MM.1S (cell line): ENCODE measurements around the gene TAF4B.

Source experiments
- DNase-seq: peaks from one replicate; pipeline ENCODE4 v3.0.0-alpha.2; 2015
- H2AFZ ChIP-seq: fragments of 300-600 bp; sonication (generic); 2 replicates; pipeline ENCODE4 v1.6.0; 2016; ENCODE audit warnings: antibody characterized with exemption, low read length
- H3F3A ChIP-seq: fragments of 300-600 bp; sonication (generic); 2 replicates; pipeline ENCODE4 v1.6.1; 2016; ENCODE audit warnings: mild to moderate bottlenecking, antibody characterized with exemption, low read length, moderate library complexity, mixed read lengths; ENCODE audit not compliant: insufficient read depth
- H3K27ac ChIP-seq: fragments of 300-600 bp; sonication (generic); 2 replicates; pipeline ENCODE4 v1.5.1; 2016; ENCODE audit warnings: mild to moderate bottlenecking, low read length
- H3K27me3 ChIP-seq: fragments of 300-600 bp; sonication (generic); replicated peaks from 2 replicates; pipeline ENCODE4 v1.6.0; 2016; ENCODE audit warnings: low read length; ENCODE audit not compliant: insufficient read depth
- H3K36me3 ChIP-seq: fragments of 300-600 bp; sonication (generic); replicated peaks from 2 replicates; pipeline ENCODE4 v1.6.1; 2016; ENCODE audit warnings: mild to moderate bottlenecking, low read length, mixed read lengths; ENCODE audit not compliant: insufficient read depth
- H3K4me1 ChIP-seq: fragments of 300-600 bp; sonication (generic); 2 replicates; pipeline ENCODE4 v1.6.1; 2016; ENCODE audit warnings: low read length, mixed read lengths
- H3K4me2 ChIP-seq: fragments of 300-600 bp; sonication (generic); 2 replicates; pipeline ENCODE4 v1.6.0; 2016; ENCODE audit warnings: low read depth, low read length
- H3K4me3 ChIP-seq: fragments of 300-600 bp; sonication (generic); 2 replicates; pipeline ENCODE4 v1.5.1; 2016; ENCODE audit warnings: low read length, mixed read lengths
- H3K79me2 ChIP-seq: fragments of 300-600 bp; sonication (generic); 2 replicates; pipeline ENCODE4 v1.6.1; 2016; ENCODE audit warnings: mixed run types, low read length, mixed read lengths
- H3K9ac ChIP-seq: fragments of 300-600 bp; sonication (generic); 2 replicates; pipeline ENCODE4 v1.6.1; 2016; ENCODE audit warnings: low read length, mixed read lengths
- H3K9me2 ChIP-seq: fragments of 300-600 bp; sonication (generic); replicated peaks from 2 replicates; pipeline ENCODE4 v1.6.1; 2016; ENCODE audit warnings: mild to moderate bottlenecking, low read length, mixed read lengths; ENCODE audit not compliant: insufficient read depth
- H3K9me3 ChIP-seq: fragments of 300-600 bp; sonication (generic); replicated peaks from 2 replicates; pipeline ENCODE4 v1.6.1; 2016; ENCODE audit warnings: mild to moderate bottlenecking, low read length, mixed read lengths; ENCODE audit not compliant: insufficient read depth
- H4K20me1 ChIP-seq: fragments of 300-600 bp; sonication (generic); 2 replicates; pipeline ENCODE4 v1.6.1; 2016; ENCODE audit warnings: mild to moderate bottlenecking, low read length, moderate library complexity, mixed read lengths; ENCODE audit not compliant: insufficient read depth
- CTCF ChIP-seq: fragments of 300-600 bp; sonication (generic); IDR thresholded peaks from 2 replicates; pipeline ENCODE4 v1.5.1; 2016; ENCODE audit warnings: antibody characterized with exemption, low read length, mixed read lengths
- EZH2 ChIP-seq: fragments of 300-600 bp; sonication (generic); optimal IDR thresholded peaks from 2 replicates; pipeline ENCODE3; 2017; ENCODE audit warnings: low read depth, mild to moderate bottlenecking, antibody characterized with exemption, low read length, mixed read lengths
- EZH2phosphoT487 ChIP-seq: fragments of 300-600 bp; sonication (generic); IDR thresholded peaks from 2 replicates; pipeline ENCODE4 v1.6.1; 2018; ENCODE audit warnings: antibody characterized with exemption, low read length

TAF4B gene

GRCh38 chr18:26225022-26225693, 1.1 kb upstream of the TAF4B start:
- DNase-seq = no peak
- Histone ChIP-seq H3K79me2 (peaks cover 36% of the 10 kb centered on the region), H2AFZ (no peak overlapping the region), H3F3A (no peaks in the 10 kb centered on the region), H3K27ac (no peak overlapping the region), H3K4me1 (peaks cover 8% of the 10 kb centered on the region; the same call in 1 of the 2 replicates), H3K27me3 (no peaks in the 10 kb centered on the region), H3K36me3 (0 out of 2 replicates have a peak, but pooled peaks cover under 1% of the 10 kb centered on the region), H3K9me2 (no peaks in the 10 kb centered on the region), H3K4me2 (peak overlapping the region; percentile 69), H4K20me1 (no peaks in the 10 kb centered on the region), H3K4me3 (no peak overlapping the region), H3K9me3 (no peaks in the 10 kb centered on the region), H3K9ac (no peak overlapping the region)
- TF ChIP-seq CTCF (no peak), EZH2 (no peak), EZH2phosphoT487 (no peak)

- no peak for DNase-seq
- peak overlapping the region; percentile 78 for H2AFZ ChIP-seq
- no peaks in the 10 kb centered on the region for H3K27me3 ChIP-seq
- peak overlapping the region; percentile 69; the same call in 1 of the 2 replicates for H3K27ac ChIP-seq
- peak overlapping the region; percentile 87; the same call in 1 of the 2 replicates for H3K9ac ChIP-seq
- H3F3A ChIP-seq = no peaks in the 10 kb centered on the region
- no peak for TF ChIP-seq CTCF
- TF ChIP-seq EZH2phosphoT487 = no peak
- H4K20me1 ChIP-seq = no peaks in the 10 kb centered on the region
- no peaks in the 10 kb centered on the region for H3K9me3 ChIP-seq
- H3K9me2 ChIP-seq = no peaks in the 10 kb centered on the region
- peak overlapping the region; percentile 94 for H3K4me3 ChIP-seq
- H3K36me3 ChIP-seq = peaks cover 4% of the 10 kb centered on the region; the same call in 1 of the 2 replicates
- H3K4me2 ChIP-seq = peak overlapping the region; percentile 69
- H3K4me1 ChIP-seq = peaks cover 8% of the 10 kb centered on the region; the same call in 1 of the 2 replicates
- peaks cover 43% of the 10 kb centered on the region for H3K79me2 ChIP-seq
Measured at GRCh38 chr18:26225915-26226228, 373 bp upstream of the TAF4B start.

GRCh38 chr18:26227051-26227670, 916 bp downstream of the TAF4B start:
- Histone ChIP-seq H3K9me3 (no peaks in the 10 kb centered on the region), H4K20me1 (no peaks in the 10 kb centered on the region), H3K9ac (peak overlapping the region; percentile 87), H3K9me2 (no peaks in the 10 kb centered on the region), H2AFZ (peak overlapping the region; percentile 78), H3K4me2 (peak overlapping the region; percentile 69), H3K36me3 (peaks cover 4% of the 10 kb centered on the region; the same call in 1 of the 2 replicates), H3K4me3 (peak overlapping the region; percentile 94), H3F3A (no peaks in the 10 kb centered on the region), H3K27me3 (no peaks in the 10 kb centered on the region), H3K79me2 (peaks cover 56% of the 10 kb centered on the region), H3K27ac (peak overlapping the region; percentile 69; the same call in 1 of the 2 replicates), H3K4me1 (peaks cover 8% of the 10 kb centered on the region; the same call in 1 of the 2 replicates)
- DNase-seq = peak; percentile 8
- no peak for TF ChIP-seq EZH2phosphoT487
- TF ChIP-seq EZH2 = no peak
- TF ChIP-seq CTCF = no peak
